ENCODE measurements around the gene VAV2. TPM values are rescaled to one million over a fixed set of nuclear protein-coding genes. Genes with fewer than 3 reads are reported as not detected.

The VAV2 gene
- total and polyA plus RNA-seq, 11 donors, result 3.3 to 9.9 (median 5.3) TPM

DNA sequence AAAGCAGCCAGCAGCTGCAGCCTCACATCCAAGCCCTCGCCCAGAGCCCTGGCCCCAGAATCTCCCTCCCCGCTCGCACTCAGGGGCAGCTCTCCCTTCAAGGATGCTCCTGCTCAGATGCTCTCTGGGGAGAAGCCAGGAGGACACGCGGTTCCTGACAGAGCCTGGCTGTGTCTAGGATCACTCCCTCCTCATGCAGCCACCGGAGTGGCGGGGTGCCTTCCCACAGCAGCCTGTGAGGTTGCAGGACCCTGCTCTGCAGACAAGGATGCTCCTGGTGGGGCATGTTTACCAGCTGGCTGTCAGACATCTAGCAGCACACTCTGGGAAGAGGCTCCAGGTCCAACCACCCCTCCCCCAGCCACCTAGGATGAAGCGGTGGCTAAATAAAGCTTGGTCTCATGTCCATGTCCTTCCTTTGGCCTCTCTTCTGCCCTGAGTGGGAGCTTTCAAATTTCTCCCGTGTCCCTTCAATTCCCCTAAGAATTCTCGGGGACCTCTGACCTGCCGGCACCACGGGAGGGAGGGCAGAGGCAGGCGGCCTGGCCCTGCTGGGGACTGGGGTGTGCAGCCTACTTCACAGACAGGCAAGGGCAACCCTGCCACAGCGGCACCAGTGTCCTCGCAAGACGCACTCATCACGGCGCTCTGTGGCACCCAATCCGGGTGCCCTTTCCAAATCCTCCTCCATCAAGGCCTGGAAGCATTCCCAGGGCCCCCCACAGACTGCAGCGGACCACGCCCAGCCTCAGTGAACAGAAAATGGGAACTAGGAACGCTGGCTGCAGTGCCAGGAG lies 165.6 kb downstream of the VAV2 start:
- Histone ChIP-seq H3K36me3 (no peaks in the 10 kb centered on the region), H3K27ac (no peak overlapping the region), H3K27me3 (no peaks in the 10 kb centered on the region), H3K4me1 (peaks cover 0 to 12% (median 4%) of the 10 kb centered on the region in 12 donors), H3K9me3 (no peaks in the 10 kb centered on the region), H3K4me3 (no peak overlapping the region)
- peak in 3 of 4 donors; percentile 42 to 55 (median 45) for ATAC-seq
- intact Hi-C loops (cut with DNase I), result no loop called here
- no peak for TF ChIP-seq POLR2A (IDR thresholded peaks at IDR 0.05)
- TF ChIP-seq, protein P1, sequence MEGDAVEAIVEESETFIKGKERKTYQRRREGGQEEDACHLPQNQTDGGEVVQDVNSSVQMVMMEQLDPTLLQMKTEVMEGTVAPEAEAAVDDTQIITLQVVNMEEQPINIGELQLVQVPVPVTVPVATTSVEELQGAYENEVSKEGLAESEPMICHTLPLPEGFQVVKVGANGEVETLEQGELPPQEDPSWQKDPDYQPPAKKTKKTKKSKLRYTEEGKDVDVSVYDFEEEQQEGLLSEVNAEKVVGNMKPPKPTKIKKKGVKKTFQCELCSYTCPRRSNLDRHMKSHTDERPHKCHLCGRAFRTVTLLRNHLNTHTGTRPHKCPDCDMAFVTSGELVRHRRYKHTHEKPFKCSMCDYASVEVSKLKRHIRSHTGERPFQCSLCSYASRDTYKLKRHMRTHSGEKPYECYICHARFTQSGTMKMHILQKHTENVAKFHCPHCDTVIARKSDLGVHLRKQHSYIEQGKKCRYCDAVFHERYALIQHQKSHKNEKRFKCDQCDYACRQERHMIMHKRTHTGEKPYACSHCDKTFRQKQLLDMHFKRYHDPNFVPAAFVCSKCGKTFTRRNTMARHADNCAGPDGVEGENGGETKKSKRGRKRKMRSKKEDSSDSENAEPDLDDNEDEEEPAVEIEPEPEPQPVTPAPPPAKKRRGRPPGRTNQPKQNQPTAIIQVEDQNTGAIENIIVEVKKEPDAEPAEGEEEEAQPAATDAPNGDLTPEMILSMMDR (IDR thresholded peaks at IDR 0.05), result no peak
- WGBS, 4 donors, result 75 to 86% (median 82%) methylated on average over 12 to 22 of the region's 22 CpGs
- DNase-seq, result peak in 2 of 5 donors; percentile 24 to 60

DNA sequence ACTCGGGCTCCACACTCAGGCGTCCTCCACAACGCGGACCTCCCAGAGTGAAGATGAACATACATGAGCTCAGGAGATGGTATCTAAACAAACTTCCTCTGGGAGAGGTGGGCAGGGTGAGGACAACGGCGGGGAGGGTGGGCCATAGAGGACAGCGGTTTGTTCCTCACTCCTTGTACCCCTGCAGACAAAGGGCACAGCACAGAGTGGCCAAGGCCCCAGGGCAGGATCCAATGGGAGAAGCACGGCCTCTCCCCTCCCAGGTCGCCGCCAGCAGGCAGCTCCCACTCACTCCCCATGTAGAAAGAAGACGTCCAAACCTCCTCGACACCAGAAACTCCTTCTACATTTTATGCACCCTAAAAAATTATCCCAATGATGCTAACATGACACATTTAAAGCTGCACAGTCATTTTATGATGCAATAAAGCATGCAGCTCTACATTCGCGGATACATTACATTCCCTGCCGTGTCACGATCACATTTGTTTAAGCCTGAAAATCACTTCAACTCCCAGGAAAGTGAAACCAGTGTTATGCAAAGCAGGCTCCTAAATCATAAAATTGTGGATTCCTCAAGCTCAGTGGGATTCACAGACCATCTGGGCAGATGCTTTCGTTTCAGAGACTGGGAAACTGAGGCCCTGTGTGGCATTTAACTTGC lies 166.4 kb downstream of the VAV2 start:
- no peaks in the 10 kb centered on the region for H3K9me3 ChIP-seq
- H3K4me3 ChIP-seq, result no peak overlapping the region
- no peak overlapping the region for H3K27ac ChIP-seq
- H3K27me3 ChIP-seq, result no peaks in the 10 kb centered on the region
- ATAC-seq (no peak), DNase-seq (no peak)
- no peak for TF ChIP-seq POLR2A (IDR thresholded peaks at IDR 0.05)
- TF ChIP-seq, protein P1 (IDR thresholded peaks at IDR 0.05), result no peak
- H3K4me1 ChIP-seq, result peaks cover 0 to 12% (median 4%) of the 10 kb centered on the region in 12 donors
- intact Hi-C loops (cut with DNase I), result no loop called here
- WGBS, 4 donors, result 78 to 93% (median 87%) methylated on average over 15 to 17 of the region's 17 CpGs
- no peaks in the 10 kb centered on the region for H3K36me3 ChIP-seq

DNA sequence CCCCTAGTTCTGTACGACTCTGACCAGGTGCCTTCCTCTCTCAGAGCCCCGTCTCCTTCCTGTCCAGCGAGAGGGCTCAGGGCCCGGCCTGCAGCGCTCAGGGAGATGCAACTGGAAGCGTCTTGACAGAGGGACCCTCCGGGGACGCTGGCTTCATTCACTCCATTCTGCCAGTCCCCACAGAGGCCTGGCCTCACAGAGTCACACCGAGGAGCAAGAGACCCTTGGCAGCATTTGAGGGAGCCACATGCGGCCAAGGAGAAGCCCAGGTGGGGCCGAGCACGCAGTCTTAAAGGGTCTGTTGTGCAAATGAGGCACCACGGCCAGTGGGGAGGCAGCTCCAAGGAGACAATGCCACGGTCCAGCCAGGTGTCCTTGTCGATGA lies 167.3 kb downstream of the VAV2 start:
- Histone ChIP-seq H3K9me3 (no peaks in the 10 kb centered on the region), H3K4me3 (no peak overlapping the region), H3K27ac (no peak overlapping the region), H3K4me1 (peaks cover 0 to 12% (median 4%) of the 10 kb centered on the region in 12 donors), H3K27me3 (no peaks in the 10 kb centered on the region), H3K36me3 (no peaks in the 10 kb centered on the region)
- DNase-seq (peak in 1 of 5 donors; percentile 40), ATAC-seq (no peak)
- intact Hi-C loops (cut with DNase I), result no loop called here
- WGBS, 4 donors, result 81 to 91% (median 90%) methylated on average over 15 of the region's 15 CpGs
- no peak for TF ChIP-seq POLR2A (IDR thresholded peaks at IDR 0.05)
- TF ChIP-seq, protein P1 (IDR thresholded peaks at IDR 0.05), result no peak

DNA sequence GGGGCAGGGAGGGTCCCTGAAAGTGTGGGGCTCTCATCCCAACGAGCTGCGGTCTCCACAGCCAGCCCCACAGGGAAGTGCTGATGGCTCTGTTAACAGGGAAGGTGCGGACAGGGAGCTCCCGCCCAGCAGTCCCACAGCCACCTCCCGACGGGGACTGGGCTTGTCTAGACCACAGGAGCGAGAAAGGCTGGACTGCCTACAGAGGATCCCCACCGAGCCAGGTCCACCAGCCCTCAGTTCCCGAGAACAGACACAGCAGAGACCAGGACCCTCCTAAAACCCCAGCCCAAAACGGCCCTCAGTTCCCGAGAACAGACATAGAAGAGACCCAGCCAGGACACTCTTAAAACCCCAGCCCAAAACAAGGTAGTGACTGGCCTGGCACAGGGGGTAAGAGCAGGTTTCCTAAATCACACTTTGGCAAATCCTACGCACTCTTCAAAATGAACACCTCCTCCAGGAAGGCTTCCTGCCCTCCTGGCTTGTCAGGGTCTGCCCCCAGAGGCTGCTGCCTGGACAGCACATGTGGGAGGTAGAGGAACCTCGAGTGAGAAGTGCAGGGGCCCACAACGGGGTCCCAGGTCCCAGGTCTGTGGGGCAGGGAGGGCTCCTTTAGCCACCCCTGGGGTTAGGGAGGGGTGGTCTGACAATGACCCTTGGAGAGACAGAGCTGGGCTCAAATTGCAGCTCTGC lies 167.9 kb downstream of the VAV2 start:
- intact Hi-C loops (cut with DNase I), result no loop called here
- Histone ChIP-seq H3K27ac (no peak overlapping the region), H3K36me3 (no peaks in the 10 kb centered on the region), H3K27me3 (no peaks in the 10 kb centered on the region), H3K9me3 (no peaks in the 10 kb centered on the region), H3K4me1 (peaks cover 0 to 12% (median 4%) of the 10 kb centered on the region in 12 donors), H3K4me3 (no peak overlapping the region)
- WGBS, 4 donors, result 80 to 90% (median 88%) methylated on average over 12 to 14 of the region's 14 CpGs
- DNase-seq (peak in 1 of 5 donors; percentile 33), ATAC-seq (no peak)
- TF ChIP-seq, protein P1 (IDR thresholded peaks at IDR 0.05), result no peak
- no peak for TF ChIP-seq POLR2A (IDR thresholded peaks at IDR 0.05)

All from heart left ventricle (tissue), 16 donors.